HG03060 (cell line): ENCODE data around the gene FAM110A.
A peak's percentile ranks its signal among the peaks of the same experiment; 100 is the strongest.
"Not testable (repeated sequence)": the region's sequence is repeated elsewhere in the genome, so short reads cannot be mapped to it uniquely, and the experiment has no call there.

Experiments
- ATAC-seq: cut with Tn5 transposase; IDR thresholded peaks from one replicate; pipeline ENCODE4 v1.9.1; 2021; ENCODE audit warnings: low read depth, moderate number of reproducible peaks; ENCODE audit not compliant: unreplicated experiment

The FAM110A gene

DNA sequence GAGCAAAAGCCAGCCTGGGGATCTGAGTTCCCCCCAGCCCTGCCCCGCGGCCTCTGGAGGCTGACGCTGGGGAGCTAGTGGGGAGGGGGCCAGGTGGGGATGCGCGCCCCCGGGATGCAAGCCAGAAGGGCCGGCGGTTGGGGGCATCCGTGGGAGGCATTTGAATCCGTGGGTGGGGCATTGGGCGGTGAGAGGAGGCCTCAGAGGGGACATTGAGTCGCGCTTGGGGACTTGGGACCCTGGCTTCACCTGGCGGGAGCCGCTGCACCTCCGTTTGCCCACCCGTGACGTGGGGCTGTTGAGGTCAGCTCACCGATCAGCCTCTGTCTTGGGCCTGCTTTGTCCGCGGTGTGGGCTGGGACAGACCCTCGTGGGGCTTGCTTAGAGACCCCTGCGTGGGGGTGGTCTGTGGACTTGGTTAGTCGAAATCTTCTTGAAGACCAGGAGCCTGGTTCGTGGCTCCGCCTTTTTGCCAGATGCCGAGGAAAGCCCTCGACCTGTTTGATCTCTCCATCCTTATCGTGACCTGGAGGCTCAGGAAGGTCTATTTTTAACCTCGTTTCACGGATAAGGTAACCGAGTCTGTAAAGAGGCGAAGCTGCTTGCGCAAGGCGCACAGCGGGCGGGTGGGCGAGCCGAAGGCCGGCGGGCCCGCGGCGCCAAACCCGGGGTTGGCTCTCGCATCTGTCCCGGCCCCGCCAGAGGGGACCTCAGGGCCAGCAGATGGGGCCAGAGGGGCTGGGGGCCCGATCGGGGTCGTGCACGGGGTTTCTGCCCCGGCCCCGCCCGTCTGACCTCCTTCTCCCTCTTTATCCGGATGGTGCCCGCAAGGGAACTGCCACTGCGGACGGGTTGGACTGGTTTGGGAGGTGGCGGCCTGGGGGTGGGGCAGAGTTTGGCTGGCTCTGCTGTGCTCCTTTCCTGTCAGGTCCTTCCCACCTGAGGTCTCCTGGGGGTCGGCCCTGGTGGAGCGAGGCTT is 8.3 kb downstream of the FAM110A start:
- no peak for ATAC-seq

DNA sequence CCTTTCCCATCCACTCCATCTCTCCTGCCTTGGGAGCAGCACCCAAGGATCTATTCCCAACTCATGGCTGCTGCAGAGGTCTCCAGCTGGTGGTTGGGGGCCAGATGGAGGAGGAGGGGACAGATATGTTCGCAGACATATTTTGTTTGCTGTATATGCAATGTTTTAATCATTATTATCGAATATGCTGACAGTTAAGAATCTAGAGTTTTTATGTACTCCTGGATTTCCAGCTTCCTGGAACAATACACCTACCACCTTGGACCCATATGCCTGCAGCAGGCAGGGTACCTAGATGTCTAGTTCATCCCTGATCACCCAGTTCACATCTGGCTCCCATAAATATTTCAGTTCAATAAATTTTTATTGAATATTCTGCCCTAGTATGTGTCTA is 9.0 kb downstream of the FAM110A start:
- no peak for ATAC-seq

GRCh38 chr20:843912-844311 is 10.4 kb downstream of the FAM110A start:
- no peak for ATAC-seq

- peak; percentile 72 for ATAC-seq
These were observed 11.1 kb downstream of the FAM110A start for GRCh38 chr20:844473-845225.

GRCh38 chr20:845226-845868 is 11.8 kb downstream of the FAM110A start:
- no peak for ATAC-seq

- ATAC-seq: no peak
These were observed 12.7 kb downstream of the FAM110A start for GRCh38 chr20:845941-846893.

DNA sequence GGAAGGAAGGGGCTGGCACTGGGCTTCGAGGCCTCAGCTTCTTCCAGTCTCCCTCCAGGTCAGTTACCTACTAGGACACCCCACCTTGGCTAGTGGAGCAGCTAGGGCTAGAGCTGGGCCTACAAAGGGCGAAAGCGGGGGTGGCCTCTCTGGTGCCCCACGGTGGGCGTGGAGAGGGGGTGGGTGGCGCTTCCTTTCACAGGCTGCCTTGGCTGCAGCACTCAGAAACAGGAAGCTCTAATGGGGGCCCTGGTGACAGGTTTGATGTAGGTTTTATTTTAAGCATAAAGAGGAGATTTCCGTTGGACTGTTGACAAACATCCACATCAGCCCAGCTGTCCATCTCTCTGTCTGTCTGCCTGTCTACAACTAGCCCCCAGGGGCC is 13.4 kb downstream of the FAM110A start:
- no peak for ATAC-seq

GRCh38 chr20:848193-848592 is 14.7 kb downstream of the FAM110A start:
- no peak for ATAC-seq

GRCh38 chr20:848731-849130 is 15.2 kb downstream of the FAM110A start:
- not testable (repeated sequence) for ATAC-seq

DNA sequence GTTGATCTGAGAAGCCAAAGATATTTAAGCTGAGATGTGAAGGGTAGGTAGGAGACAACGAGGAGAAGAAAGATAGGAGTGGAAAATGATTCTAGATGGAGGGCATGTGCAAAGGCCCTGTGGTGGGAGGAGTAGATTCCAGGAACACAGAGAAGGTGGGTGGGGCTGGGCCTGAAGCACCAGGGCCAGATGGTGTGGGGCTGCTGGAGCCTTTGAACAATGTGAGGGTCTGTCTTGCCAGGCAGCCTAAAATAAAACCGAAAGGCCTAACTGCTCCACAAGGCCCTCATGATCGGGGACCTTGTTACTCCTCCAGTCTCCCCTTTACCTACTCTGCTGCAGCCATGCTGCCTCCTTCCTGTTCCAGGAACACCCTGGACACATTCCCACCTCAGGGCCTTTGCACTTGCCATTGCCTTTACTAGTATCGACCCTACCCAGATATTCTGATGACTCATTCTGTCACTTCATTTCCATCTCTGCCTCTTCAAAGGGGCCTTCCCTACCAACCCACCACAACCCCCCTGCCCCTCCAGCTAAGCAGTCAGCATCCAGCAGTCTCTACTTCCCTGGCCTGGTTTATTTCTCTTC is 20.0 kb downstream of the FAM110A start:
- ATAC-seq: no peak

DNA sequence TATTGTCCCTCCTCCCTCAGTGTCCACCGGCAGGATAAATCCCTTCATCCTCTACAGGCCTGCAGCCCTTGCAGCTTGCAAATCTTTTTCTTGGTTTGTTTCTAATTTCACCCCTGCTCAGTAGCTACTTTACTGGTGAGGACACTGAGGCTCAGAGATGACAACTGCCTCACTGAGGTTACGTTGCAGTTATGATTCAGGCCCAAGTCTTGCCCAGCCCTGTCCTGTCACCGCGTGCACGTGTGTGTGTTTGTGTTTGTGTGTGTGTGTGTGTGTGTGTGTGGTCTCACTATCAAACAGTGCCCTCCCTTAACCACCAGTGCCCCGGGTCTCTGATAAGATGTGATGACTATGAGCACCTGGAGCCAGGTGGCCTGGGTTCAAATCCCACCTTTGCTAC is 21.1 kb downstream of the FAM110A start:
- no peak for ATAC-seq

GRCh38 chr20:855466-856360 is 22.2 kb downstream of the FAM110A start:
- no peak for ATAC-seq

DNA sequence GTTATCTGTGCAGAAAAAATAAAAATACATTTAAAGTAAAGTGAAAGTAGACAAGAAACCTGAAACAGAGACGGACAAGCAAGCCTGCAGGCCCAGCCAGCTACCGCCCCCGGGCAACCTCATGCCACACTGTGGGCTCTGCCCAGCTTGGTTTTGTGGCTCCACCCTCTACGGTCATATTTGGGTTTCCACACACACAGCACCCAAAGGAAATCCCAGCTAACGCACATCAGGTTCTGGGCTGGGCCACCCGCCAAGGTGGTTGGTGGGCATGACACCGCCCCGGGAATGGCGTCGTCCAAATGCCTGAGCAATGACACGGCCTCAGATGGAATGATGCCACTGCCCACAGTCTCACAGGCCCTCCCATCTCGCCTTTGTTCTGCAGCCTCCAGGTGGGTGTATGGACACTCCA is 22.9 kb downstream of the FAM110A start:
- ATAC-seq: no peak

DNA sequence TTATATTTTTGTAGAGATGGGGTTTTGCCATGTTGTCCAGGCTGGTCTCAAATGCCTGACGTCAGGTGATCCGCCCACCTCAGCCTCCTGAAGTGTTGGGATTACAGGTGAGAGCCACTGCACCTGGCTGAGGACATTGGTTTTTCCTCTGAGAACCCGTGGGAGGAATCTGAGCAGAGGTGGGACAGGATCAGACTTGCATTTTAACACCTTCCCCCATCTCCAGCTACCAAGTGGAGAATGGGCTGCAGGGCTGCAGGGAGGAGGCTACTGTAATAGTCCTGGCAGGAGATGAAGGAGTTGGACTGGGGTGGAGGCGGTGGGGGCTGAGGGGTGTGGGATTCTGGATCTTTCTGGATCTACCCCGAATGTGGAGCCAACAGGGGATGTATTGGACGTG is 24.5 kb downstream of the FAM110A start:
- ATAC-seq: no peak

DNA sequence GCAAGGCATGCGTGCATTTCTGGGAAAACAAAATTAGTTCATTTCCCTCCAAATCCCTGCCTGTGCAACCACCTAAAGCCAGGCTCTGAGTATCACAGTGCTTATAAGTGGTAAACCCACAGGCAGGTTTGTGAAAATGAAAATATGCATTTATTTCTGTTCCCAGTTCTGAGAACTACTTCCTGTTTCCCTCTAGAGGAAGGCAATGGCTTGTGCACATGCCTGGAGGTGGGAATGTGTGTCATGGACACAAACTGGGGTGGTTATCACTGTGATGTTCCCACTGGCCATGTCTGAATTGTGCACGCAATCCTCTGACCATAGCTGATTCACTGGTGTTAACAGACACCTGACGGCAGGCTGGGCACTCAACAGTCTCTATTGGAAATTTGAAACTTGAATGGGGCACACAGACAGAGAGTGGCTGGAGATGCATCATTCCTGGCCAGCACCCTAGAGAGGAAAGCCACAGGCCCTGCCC is 26.3 kb downstream of the FAM110A start:
- ATAC-seq: no peak

GRCh38 chr20:860891-861290 is 27.4 kb downstream of the FAM110A start:
- ATAC-seq: no peak

DNA sequence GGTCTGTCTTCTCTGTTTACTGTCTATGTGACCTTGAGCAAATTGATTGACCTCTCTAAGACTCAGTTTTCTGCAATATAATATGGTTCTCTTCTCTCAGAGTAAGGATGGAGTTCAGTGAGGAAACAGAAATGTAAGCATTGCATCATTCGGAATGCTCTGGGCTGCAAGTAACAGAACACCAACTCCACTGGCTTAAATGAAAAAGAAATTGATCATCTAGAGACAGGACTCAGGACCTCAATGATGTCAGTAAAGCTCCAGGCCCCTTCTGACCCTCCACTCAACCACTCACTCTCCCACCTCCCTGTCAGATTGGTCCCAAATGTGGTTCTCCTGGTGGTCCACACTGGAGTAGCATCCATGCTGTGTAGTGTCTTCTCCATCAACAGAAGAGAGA is 31.9 kb downstream of the FAM110A start:
- no peak for ATAC-seq

DNA sequence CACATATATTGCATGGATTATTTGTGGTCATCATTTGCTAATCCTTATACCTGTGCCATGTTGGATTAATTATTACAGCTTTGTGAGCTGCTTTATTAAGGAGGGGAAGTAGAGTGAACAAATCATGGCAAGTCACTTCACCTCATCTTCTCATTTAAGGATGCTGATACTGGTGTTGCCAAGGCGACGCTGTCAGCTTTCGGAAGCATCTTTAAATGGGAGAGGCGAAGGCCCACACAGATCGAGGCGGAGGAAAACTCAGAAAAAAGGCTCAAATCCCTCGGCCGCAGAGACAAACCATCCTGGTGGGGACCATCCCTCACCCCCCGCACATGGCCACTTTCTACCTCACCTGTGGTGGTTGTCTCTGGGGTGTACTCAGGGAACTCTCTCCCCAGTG is 34.8 kb downstream of the FAM110A start:
- ATAC-seq: no peak

DNA sequence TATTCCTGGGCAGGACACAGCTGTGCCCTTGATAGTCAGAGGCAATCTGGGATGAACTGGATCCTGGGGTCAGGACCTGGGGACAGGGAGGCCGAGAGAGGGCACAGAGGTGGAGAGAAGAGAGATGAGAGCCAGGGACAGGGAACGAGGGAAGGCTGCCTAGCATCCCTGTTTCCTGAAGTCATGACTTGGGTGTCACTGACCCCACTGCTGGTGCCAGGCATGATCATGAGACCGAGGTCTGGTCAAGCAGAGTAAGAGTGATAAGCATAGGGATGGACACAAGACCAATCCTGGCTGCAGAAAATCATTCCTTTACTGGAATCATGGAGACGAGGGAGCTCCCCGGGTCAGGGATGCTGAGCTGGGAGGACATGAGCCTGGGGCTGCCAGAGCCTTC is 36.1 kb downstream of the FAM110A start:
- ATAC-seq: no peak
